GM23338 (cell line): Measurements from ENCODE around the gene THOC2. TPM values are rescaled to one million over a fixed set of nuclear protein-coding genes. Genes with fewer than 3 reads are reported as not detected.
"Not testable (repeated sequence)": the region's sequence is repeated elsewhere in the genome, so short reads cannot be mapped to it uniquely, and the experiment has no call there.

Source experiments
- ATAC-seq: fragments of 200-7000 bp; cut with Tn5 transposase; 3 replicates; pipeline ENCODE4 v1.9.1; 2020
- DNase-seq: peaks from one replicate; pipeline ENCODE4 v3.0.0-alpha.2; 2015; ENCODE audit warnings: low spot score
- H2AFZ ChIP-seq: fragments of 200-600 bp; sonication (generic); 2 replicates; pipeline ENCODE4 v1.8.0; 2016; ENCODE audit warnings: antibody characterized with exemption, mild to moderate bottlenecking, moderate library complexity
- H3F3A ChIP-seq: fragments of 200-600 bp; sonication (generic); replicated peaks from 2 replicates; pipeline ENCODE4 v1.8.0; 2017; ENCODE audit warnings: antibody characterized with exemption, mixed run types, low read depth
- H3K27ac ChIP-seq: fragments of 200-600 bp; sonication (generic); 2 replicates; pipeline ENCODE4 v1.6.1; 2016; ENCODE audit warnings: low read depth
- H3K27me3 ChIP-seq: fragments of 200-600 bp; sonication (generic); 2 replicates; pipeline ENCODE4 v1.8.0; 2016; ENCODE audit warnings: mild to moderate bottlenecking, mixed run types, moderate library complexity; ENCODE audit not compliant: insufficient read depth
- H3K36me3 ChIP-seq: fragments of 200-600 bp; sonication (generic); 2 replicates; pipeline ENCODE4 v1.8.0; 2016; ENCODE audit warnings: mild to moderate bottlenecking; ENCODE audit not compliant: insufficient read depth
- H3K4me1 ChIP-seq: fragments of 200-600 bp; sonication (generic); 2 replicates; pipeline ENCODE4 v1.8.0; 2016; ENCODE audit warnings: mild to moderate bottlenecking, moderate library complexity; ENCODE audit not compliant: insufficient read depth
- H3K4me2 ChIP-seq: fragments of 200-600 bp; sonication (generic); 2 replicates; pipeline ENCODE4 v1.7.1; 2017; ENCODE audit warnings: mixed run types
- H3K4me3 ChIP-seq: fragments of 200-600 bp; sonication (generic); 2 replicates; pipeline ENCODE4 v1.6.1; 2016; ENCODE audit warnings: mixed run types
- H3K79me2 ChIP-seq: fragments of 200-600 bp; sonication (generic); replicated peaks from 2 replicates; pipeline ENCODE4 v1.8.0; 2017; ENCODE audit warnings: mild to moderate bottlenecking; ENCODE audit not compliant: insufficient read depth
- H3K9me2 ChIP-seq: fragments of 200-600 bp; sonication (generic); 2 replicates; pipeline ENCODE4 v1.8.0; 2017; ENCODE audit not compliant: insufficient read depth
- H4K20me1 ChIP-seq: fragments of 200-600 bp; sonication (generic); replicated peaks from 2 replicates; pipeline ENCODE4 v1.8.0; 2017; ENCODE audit warnings: mild to moderate bottlenecking; ENCODE audit not compliant: insufficient read depth
- H3K27ac Mint-ChIP-seq: 2 replicates; pipeline ENCODE4 v1.8.0; 2020; ENCODE audit warnings: inconsistent platforms, mild to moderate bottlenecking, moderate library complexity, mixed read lengths
- H3K27me3 Mint-ChIP-seq: 3 replicates; pipeline ENCODE4 v1.8.0; 2022; ENCODE audit warnings: low read depth, mild to moderate bottlenecking, moderate library complexity, mixed read lengths, inconsistent platforms; ENCODE audit not compliant: insufficient read depth, poor library complexity
- H3K36me3 Mint-ChIP-seq: 3 replicates; pipeline ENCODE4 v1.8.0; 2021; ENCODE audit warnings: low read depth, mild to moderate bottlenecking, inconsistent platforms, moderate library complexity, mixed read lengths
- H3K4me1 Mint-ChIP-seq: 3 replicates; pipeline ENCODE4 v1.8.0; 2020; ENCODE audit warnings: mild to moderate bottlenecking, inconsistent platforms, mixed read lengths
- H3K4me3 Mint-ChIP-seq: 3 replicates; pipeline ENCODE4 v1.8.0; 2021; ENCODE audit warnings: moderate library complexity, mild to moderate bottlenecking, inconsistent platforms, mixed read lengths
- H3K9me3 Mint-ChIP-seq: 3 replicates; pipeline ENCODE4 v1.8.0; 2020; ENCODE audit warnings: moderate library complexity, mild to moderate bottlenecking, inconsistent platforms, mixed read lengths
- CREB1 ChIP-seq: fragments of 250-450 bp; sonication (Bioruptor Pico); IDR thresholded peaks from 2 replicates; pipeline ENCODE4 v1.5.0; 2020; ENCODE audit warnings: low read depth, mild to moderate bottlenecking, moderate library complexity
- EZH2phosphoT487 ChIP-seq: fragments of 200-600 bp; sonication (generic); IDR thresholded peaks from one replicate; pipeline ENCODE4 v1.8.1; 2018; ENCODE audit warnings: antibody characterized with exemption; ENCODE audit not compliant: unreplicated experiment
- ZNF114 ChIP-seq: fragments of 250-450 bp; sonication (Bioruptor Pico); IDR thresholded peaks from 2 replicates; pipeline ENCODE4 v1.5.0; 2020; ENCODE audit warnings: mild to moderate bottlenecking, moderate library complexity
- polyA plus RNA-seq: library from polyadenylated mRNA; unstranded; fragments of >200 nt; fragmentation: Nextera tagmentation; extraction: Ambion mirVana; gene quantifications from 2 replicates; pipeline ENCODE4 v1.2.1, GENCODE V29; 2016
- total RNA-seq: library from RNA; depleted of rRNA; stranded (reverse); fragments of >200 nt; shearing (Covaris generic); gene quantifications from 2 replicates; pipeline ENCODE4 v1.2.3, GENCODE V29; 2014
- TF ChIP-seq, protein P1 (sequence below): fragments of 250-450 bp; sonication (Bioruptor Pico); IDR thresholded peaks from 2 replicates; pipeline ENCODE4 v1.5.0; 2020; ENCODE audit warnings: mild to moderate bottlenecking, moderate library complexity
- TF ChIP-seq, protein P2 (sequence below): IDR thresholded peaks from 2 replicates; pipeline ENCODE4 v1.6.1; 2016; ENCODE audit warnings: antibody characterized with exemption

Gene THOC2
- total and polyA plus RNA-seq, 2 experiments from 2014 or later: 86.6 to 138 TPM

DNA sequence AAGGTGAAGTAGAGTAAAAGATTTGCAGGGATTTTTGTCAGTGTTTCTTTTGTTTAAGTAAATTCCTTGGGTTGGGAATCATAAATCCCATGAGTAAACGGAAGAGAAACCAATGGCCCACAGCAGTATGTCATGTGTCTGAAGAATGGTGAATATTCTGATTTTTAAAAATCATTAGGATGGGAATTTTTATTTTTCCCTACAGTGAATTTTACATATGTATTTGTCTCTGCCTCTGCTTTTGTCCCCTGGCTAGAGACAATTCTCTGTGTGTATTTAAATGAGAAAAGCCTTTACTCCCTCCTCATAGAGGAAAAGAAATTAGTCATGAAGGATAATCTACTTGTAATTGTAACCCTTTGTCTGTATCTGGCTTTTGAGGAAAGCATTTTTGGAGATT is 152.1 kb downstream of the THOC2 start (continued):
- TF ChIP-seq, protein P1, sequence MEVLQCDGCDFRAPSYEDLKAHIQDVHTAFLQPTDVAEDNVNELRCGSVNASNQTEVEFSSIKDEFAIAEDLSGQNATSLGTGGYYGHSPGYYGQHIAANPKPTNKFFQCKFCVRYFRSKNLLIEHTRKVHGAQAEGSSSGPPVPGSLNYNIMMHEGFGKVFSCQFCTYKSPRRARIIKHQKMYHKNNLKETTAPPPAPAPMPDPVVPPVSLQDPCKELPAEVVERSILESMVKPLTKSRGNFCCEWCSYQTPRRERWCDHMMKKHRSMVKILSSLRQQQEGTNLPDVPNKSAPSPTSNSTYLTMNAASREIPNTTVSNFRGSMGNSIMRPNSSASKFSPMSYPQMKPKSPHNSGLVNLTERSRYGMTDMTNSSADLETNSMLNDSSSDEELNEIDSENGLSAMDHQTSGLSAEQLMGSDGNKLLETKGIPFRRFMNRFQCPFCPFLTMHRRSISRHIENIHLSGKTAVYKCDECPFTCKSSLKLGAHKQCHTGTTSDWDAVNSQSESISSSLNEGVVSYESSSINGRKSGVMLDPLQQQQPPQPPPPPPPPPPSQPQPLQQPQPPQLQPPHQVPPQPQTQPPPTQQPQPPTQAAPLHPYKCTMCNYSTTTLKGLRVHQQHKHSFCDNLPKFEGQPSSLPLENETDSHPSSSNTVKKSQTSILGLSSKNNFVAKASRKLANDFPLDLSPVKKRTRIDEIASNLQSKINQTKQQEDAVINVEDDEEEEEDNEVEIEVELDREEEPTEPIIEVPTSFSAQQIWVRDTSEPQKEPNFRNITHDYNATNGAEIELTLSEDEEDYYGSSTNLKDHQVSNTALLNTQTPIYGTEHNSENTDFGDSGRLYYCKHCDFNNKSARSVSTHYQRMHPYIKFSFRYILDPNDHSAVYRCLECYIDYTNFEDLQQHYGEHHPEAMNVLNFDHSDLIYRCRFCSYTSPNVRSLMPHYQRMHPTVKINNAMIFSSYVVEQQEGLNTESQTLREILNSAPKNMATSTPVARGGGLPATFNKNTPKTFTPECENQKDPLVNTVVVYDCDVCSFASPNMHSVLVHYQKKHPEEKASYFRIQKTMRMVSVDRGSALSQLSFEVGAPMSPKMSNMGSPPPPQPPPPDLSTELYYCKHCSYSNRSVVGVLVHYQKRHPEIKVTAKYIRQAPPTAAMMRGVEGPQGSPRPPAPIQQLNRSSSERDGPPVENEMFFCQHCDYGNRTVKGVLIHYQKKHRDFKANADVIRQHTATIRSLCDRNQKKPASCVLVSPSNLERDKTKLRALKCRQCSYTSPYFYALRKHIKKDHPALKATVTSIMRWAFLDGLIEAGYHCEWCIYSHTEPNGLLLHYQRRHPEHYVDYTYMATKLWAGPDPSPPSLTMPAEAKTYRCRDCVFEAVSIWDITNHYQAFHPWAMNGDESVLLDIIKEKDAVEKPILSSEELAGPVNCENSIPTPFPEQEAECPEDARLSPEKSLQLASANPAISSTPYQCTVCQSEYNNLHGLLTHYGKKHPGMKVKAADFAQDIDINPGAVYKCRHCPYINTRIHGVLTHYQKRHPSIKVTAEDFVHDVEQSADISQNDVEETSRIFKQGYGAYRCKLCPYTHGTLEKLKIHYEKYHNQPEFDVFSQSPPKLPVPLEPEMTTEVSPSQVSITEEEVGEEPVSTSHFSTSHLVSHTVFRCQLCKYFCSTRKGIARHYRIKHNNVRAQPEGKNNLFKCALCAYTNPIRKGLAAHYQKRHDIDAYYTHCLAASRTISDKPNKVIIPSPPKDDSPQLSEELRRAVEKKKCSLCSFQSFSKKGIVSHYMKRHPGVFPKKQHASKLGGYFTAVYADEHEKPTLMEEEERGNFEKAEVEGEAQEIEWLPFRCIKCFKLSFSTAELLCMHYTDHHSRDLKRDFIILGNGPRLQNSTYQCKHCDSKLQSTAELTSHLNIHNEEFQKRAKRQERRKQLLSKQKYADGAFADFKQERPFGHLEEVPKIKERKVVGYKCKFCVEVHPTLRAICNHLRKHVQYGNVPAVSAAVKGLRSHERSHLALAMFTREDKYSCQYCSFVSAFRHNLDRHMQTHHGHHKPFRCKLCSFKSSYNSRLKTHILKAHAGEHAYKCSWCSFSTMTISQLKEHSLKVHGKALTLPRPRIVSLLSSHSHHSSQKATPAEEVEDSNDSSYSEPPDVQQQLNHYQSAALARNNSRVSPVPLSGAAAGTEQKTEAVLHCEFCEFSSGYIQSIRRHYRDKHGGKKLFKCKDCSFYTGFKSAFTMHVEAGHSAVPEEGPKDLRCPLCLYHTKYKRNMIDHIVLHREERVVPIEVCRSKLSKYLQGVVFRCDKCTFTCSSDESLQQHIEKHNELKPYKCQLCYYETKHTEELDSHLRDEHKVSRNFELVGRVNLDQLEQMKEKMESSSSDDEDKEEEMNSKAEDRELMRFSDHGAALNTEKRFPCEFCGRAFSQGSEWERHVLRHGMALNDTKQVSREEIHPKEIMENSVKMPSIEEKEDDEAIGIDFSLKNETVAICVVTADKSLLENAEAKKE: no peak

DNA sequence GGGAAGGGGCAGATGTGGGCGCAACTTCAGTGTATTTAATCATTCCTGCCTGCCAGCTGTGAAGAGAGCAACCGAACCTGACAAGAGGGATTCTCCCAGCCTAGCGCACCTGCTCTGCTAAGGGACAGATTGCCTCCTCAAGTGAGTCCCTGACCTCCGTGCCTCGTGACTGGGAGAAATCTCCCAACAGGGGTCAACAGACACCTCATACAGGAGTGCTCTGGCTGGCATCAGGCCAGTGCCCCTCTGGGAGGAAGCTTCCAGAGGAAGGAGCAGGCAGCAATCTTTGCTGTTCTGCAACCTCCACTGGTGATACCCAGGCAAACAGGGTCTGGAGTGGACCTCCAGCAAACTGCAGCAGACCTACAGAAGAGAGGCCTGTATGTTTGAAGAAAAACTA is 158.8 kb downstream of the THOC2 start:
- not testable (repeated sequence) for H3K9me2 ChIP-seq, ATAC-seq, DNase-seq, H4K20me1 ChIP-seq, H3K4me2 ChIP-seq, H3K4me1 Mint-ChIP-seq, H3K4me3 ChIP-seq, H3F3A ChIP-seq, H3K79me2 ChIP-seq, H3K4me1 ChIP-seq, H2AFZ ChIP-seq, H3K27me3 Mint-ChIP-seq, H3K36me3 ChIP-seq, H3K27ac Mint-ChIP-seq, H3K4me3 Mint-ChIP-seq, H3K27ac ChIP-seq, H3K27me3 ChIP-seq
- H3K9me3 Mint-ChIP-seq: peaks cover 18% of the 10 kb centered on the region; the same call in 2 of the 3 replicates
- H3K36me3 Mint-ChIP-seq: peaks cover 10% of the 10 kb centered on the region; the same call in 2 of the 3 replicates

DNA sequence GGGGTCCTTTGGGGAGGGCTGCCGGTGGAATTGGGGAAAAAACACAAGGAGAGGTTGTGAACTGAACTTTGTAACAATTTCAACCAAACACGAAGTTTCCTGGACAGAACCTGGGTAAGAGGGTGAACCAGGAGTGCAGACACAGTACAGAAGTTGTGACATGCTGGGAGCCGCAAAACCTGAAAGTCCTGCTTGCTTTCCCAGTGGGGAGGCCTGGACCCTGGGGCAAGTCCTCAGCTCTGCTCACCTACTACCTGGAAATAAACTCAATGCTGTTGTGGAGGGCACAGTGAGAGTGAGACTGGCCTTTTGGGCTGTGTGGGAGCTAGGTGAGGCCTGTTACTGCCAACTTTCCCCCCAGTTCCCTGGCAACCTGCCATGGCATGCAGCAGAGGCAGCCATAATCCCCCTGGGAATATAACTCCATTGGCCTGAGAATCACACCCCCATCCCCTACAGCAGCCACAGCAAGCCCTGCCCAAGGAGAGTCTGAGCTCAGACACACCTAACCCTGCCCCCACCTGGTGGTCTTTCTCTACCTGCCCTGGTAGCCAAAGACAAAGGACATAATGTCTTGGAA is 162.8 kb downstream of the THOC2 start:
- Histone ChIP-seq H3K9me2 (no peaks in the 10 kb centered on the region), H2AFZ (no peak overlapping the region), H3K27ac (no peak overlapping the region), H3K36me3 (no peaks in the 10 kb centered on the region), H3K4me3 (no peak overlapping the region), H3K4me1 (no peaks in the 10 kb centered on the region), H3F3A (no peaks in the 10 kb centered on the region), H3K79me2 (no peaks in the 10 kb centered on the region), H3K4me2 (no peak overlapping the region), H3K27me3 (no peaks in the 10 kb centered on the region), H4K20me1 (no peaks in the 10 kb centered on the region)
- Mint-ChIP-seq H3K9me3 (peaks cover 5% of the 10 kb centered on the region; the same call in 1 of the 3 replicates), H3K27ac (no peak overlapping the region), H3K27me3 (peaks cover 2% of the 10 kb centered on the region), H3K4me1 (peaks cover 9% of the 10 kb centered on the region; the same call in 2 of the 3 replicates), H3K4me3 (no peak overlapping the region), H3K36me3 (peaks cover 5% of the 10 kb centered on the region; the same call in 2 of the 3 replicates)
- DNase-seq (no peak), ATAC-seq (no peak)
- TF ChIP-seq, protein P2, sequence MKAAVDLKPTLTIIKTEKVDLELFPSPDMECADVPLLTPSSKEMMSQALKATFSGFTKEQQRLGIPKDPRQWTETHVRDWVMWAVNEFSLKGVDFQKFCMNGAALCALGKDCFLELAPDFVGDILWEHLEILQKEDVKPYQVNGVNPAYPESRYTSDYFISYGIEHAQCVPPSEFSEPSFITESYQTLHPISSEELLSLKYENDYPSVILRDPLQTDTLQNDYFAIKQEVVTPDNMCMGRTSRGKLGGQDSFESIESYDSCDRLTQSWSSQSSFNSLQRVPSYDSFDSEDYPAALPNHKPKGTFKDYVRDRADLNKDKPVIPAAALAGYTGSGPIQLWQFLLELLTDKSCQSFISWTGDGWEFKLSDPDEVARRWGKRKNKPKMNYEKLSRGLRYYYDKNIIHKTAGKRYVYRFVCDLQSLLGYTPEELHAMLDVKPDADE: no peak
- TF ChIP-seq ZNF114 (CRISPR knock-in tag) (no peak), CREB1 (no peak), EZH2phosphoT487 (no peak)
